Endothelial cell (in vitro differentiated cells): Measurements from ENCODE around the gene RNF113B. TPM values are rescaled to one million over a fixed set of nuclear protein-coding genes. Genes with fewer than 3 reads are reported as not detected.

Source experiments
- DNase-seq: peaks from one replicate; pipeline ENCODE4 v3.0.0; 2021; ENCODE audit warnings: low spot score
- H3K27ac Mint-ChIP-seq: one replicate; pipeline ENCODE4 v1.8.0; 2021; ENCODE audit warnings: mixed read lengths, inconsistent platforms; ENCODE audit not compliant: unreplicated experiment
- H3K27me3 Mint-ChIP-seq: one replicate; pipeline ENCODE4 v1.8.0; 2021; ENCODE audit warnings: mild to moderate bottlenecking, moderate library complexity, mixed read lengths, inconsistent platforms; ENCODE audit not compliant: unreplicated experiment
- H3K36me3 Mint-ChIP-seq: one replicate; pipeline ENCODE4 v1.8.0; 2021; ENCODE audit warnings: mild to moderate bottlenecking, low read depth, mixed read lengths, inconsistent platforms; ENCODE audit not compliant: unreplicated experiment
- H3K4me1 Mint-ChIP-seq: one replicate; pipeline ENCODE4 v1.8.0; 2021; ENCODE audit warnings: mild to moderate bottlenecking, mixed read lengths, inconsistent platforms; ENCODE audit not compliant: unreplicated experiment
- H3K4me3 Mint-ChIP-seq: one replicate; pipeline ENCODE4 v1.8.0; 2021; ENCODE audit warnings: mild to moderate bottlenecking, mixed read lengths, inconsistent platforms; ENCODE audit not compliant: unreplicated experiment
- H3K9me3 Mint-ChIP-seq: one replicate; pipeline ENCODE4 v1.8.0; 2021; ENCODE audit warnings: mixed read lengths, inconsistent platforms; ENCODE audit not compliant: unreplicated experiment
- CTCF ChIP-seq: fragments of 200-600 bp; sonication (generic); IDR thresholded peaks from one replicate; pipeline ENCODE4 v1.5.0; 2021; ENCODE audit warnings: antibody characterized with exemption; ENCODE audit not compliant: unreplicated experiment
- total RNA-seq: library from RNA; stranded (reverse); fragmentation: NEBNext Ultra II Directional; extraction: Animal tissue kit (Norgen Biotek cat#: 25700); gene quantifications from one replicate; pipeline ENCODE4 v1.2.1, GENCODE V29; 2021; ENCODE audit not compliant: unreplicated experiment

RNF113B gene
- total RNA-seq, 1 donor from 2014 or later = not detected

GRCh38 chr13:98172590-98173422 is 4.3 kb downstream of the RNF113B start:
- no peaks in the 10 kb centered on the region for H3K9me3 Mint-ChIP-seq
- no peak for DNase-seq
- TF ChIP-seq CTCF = no peak
- peak overlapping the region; percentile 68 for H3K27ac Mint-ChIP-seq
- H3K4me1 Mint-ChIP-seq = peaks cover 51% of the 10 kb centered on the region
- peaks cover 4% of the 10 kb centered on the region for H3K36me3 Mint-ChIP-seq
- H3K4me3 Mint-ChIP-seq = no peak overlapping the region
- H3K27me3 Mint-ChIP-seq = peaks cover 2% of the 10 kb centered on the region

GRCh38 chr13:98171900-98172589 is 5.0 kb downstream of the RNF113B start:
- Mint-ChIP-seq H3K27me3 (peaks cover 2% of the 10 kb centered on the region), H3K4me3 (no peak overlapping the region), H3K27ac (peak overlapping the region; percentile 68), H3K9me3 (no peaks in the 10 kb centered on the region), H3K4me1 (peaks cover 51% of the 10 kb centered on the region), H3K36me3 (no peaks in the 10 kb centered on the region)
- DNase-seq = no peak
- TF ChIP-seq CTCF = no peak

DNA sequence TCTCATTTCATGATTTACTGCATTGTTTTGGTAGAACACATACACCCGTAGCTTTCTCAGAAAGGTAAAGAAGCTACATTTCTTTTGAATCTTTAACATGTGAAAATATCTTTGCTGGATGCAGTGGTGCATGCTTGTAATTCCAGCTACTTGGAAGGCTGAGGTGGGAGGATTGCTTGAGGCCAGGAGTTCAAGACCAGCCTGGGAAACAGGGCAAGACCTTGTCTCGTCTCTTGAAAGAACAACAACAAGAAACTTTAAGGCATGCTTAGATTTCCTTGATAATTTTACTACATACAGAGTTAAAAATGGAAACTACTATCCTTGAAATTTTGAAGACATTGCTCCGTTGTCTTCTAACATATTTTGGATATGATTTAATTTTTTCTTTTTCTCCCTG is 7.7 kb downstream of the RNF113B start:
- no peak overlapping the region for H3K4me3 Mint-ChIP-seq
- TF ChIP-seq CTCF = no peak
- no peaks in the 10 kb centered on the region for H3K9me3 Mint-ChIP-seq
- H3K27ac Mint-ChIP-seq = no peak overlapping the region
- H3K27me3 Mint-ChIP-seq = peaks cover 2% of the 10 kb centered on the region
- no peaks in the 10 kb centered on the region for H3K36me3 Mint-ChIP-seq
- DNase-seq = no peak
- H3K4me1 Mint-ChIP-seq = peaks cover 39% of the 10 kb centered on the region

DNA sequence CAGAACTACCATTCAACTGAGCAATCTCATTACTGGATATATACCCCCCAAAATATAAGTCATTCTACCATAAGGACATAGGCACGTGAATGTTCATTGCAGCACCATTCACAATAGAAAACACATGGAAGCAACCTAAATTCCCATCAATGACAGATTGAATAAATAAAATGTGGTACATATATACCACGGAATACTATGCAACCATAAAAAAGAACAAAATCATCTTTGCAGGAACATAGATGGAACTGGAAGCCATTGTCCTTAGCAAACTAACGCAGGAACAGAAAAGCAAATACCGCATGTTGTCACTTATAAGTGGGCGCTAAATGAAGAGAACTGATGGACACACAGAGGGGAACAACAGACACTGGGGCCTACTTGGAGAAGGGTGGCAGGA is 14.1 kb downstream of the RNF113B start:
- no peaks in the 10 kb centered on the region for H3K27me3 Mint-ChIP-seq
- no peak overlapping the region for H3K4me3 Mint-ChIP-seq
- no peak overlapping the region for H3K27ac Mint-ChIP-seq
- peaks cover 13% of the 10 kb centered on the region for H3K4me1 Mint-ChIP-seq
- H3K36me3 Mint-ChIP-seq = no peaks in the 10 kb centered on the region
- DNase-seq = no peak
- H3K9me3 Mint-ChIP-seq = no peaks in the 10 kb centered on the region
- TF ChIP-seq CTCF = no peak
